ENCODE measurements around the gene ABCC11. TPM values are rescaled to one million over a fixed set of nuclear protein-coding genes. Genes with fewer than 3 reads are reported as not detected.

The ABCC11 gene
- total RNA-seq (ENCODE audit: low replicate concordance), result 0.09 TPM in 1 of 2 replicates, not detected in the other

DNA sequence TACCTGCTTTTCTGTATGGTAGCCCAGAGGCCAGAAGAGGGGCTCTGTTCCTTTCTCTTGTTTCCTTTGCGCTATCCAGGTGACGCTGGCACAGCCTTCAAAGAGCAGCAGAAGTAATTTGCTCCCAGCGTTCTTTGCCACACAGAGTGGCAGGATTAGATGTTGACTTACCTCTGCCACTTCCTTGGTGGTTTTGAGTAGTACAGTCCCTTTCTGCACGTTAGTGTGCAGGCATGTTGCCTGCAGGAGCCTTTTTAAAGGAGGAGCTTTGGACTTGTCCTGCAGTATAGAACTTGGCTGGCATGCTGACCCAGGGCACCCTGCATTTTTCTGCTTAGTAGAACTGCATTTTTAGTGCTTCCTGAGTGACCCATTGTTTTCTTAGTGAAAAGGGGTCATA, at the start of gene ABCC11:
TSS of gene ABCC11 (minus strand) at position 229 of the 400 bp plus-strand sequence. CDS start 15,618 bp downstream, outside the sequence.
- Histone ChIP-seq H3K4me1 (peaks cover 6% of the 10 kb centered on the region), H2AFZ (replicated peaks) (no peak within 1 kb of the TSS), H3K27ac (no peak within 1 kb of the TSS), H3K9ac (no peak within 1 kb of the TSS), H3F3A (ENCODE audit: low read depth) (peaks cover 4% of the 10 kb centered on the region), H3K79me2 (ENCODE audit: low read depth) (peaks cover 57% of the 10 kb centered on the region), H3K27me3 (no peaks in the 10 kb centered on the region), H4K20me1 (ENCODE audit: low read depth) (peaks cover 20% of the 10 kb centered on the region), H3K4me2 (no peak within 1 kb of the TSS), H3K4me3 (no peak within 1 kb of the TSS), H3K36me3 (no peaks in the 10 kb centered on the region), H3K9me3 (ENCODE audit: low read depth) (no peaks in the 10 kb centered on the region)
- TF ChIP-seq CTCF (IDR thresholded peaks at IDR 0.05) (no peak), EZH2 (IDR thresholded peaks at IDR 0.05) (no peak), EZH2phosphoT487 (IDR thresholded peaks at IDR 0.05) (no peak)
- Mint-ChIP-seq H3K27me3 (ENCODE audit: insufficient read depth, low read depth) (no peaks in the 10 kb centered on the region), H3K27ac (no peak within 1 kb of the TSS), H3K4me1 (peaks cover 14% of the 10 kb centered on the region), H3K36me3 (no peaks in the 10 kb centered on the region), H3K9me3 (no peaks in the 10 kb centered on the region), H3K4me3 (no peak within 1 kb of the TSS)
- DNase-seq (ENCODE audit: low spot score), result no peak

DNA sequence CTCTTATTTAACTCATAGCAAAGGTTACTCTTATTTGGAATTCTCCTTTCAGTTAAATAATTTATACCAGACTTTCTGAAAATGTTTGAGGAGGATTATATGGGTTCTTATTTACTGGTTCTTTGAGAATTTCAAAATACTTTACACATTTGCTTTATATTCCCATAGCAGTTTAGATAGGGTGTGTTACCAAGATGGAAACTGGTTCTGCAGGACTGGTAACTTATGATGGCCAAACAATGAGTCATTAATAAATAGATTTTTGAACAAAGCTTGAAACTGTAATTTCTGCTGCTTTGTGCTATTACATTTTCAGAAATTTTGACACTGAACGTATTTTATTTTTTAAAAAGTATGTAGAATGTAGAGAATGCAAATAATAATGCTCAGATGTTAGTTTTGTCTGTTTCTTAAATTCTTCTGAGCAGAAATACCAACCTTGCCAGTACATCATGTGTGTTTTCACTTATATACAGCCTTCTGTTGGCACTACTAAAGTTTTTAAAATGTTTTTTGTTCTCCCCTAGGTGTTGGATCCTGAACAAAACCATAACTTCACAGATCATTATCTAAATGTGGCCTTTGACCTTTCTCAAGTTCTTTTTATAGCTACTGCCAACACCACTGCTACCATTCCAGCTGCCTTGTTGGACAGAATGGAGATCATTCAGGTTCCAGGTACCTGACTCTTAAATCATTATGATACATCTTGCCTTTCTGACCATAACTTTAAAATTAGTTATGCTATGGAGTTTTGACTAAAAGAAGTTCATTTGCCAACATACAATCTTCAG, 48.3 kb upstream of the ABCC11 start:
- H3K27me3 ChIP-seq, result no peaks in the 10 kb centered on the region
- H2AFZ ChIP-seq (replicated peaks), result no peak overlapping the region
- H3K9me3 ChIP-seq (ENCODE audit: low read depth), result no peaks in the 10 kb centered on the region
- H3K4me1 ChIP-seq, result no peaks in the 10 kb centered on the region
- Mint-ChIP-seq H3K36me3 (peaks cover 15% of the 10 kb centered on the region), H3K27me3 (ENCODE audit: insufficient read depth, low read depth) (no peaks in the 10 kb centered on the region), H3K9me3 (no peaks in the 10 kb centered on the region), H3K4me1 (no peaks in the 10 kb centered on the region), H3K27ac (no peak overlapping the region), H3K4me3 (no peak overlapping the region)
- no peak overlapping the region for H3K27ac ChIP-seq
- H3K9ac ChIP-seq, result no peak overlapping the region
- no peaks in the 10 kb centered on the region for H4K20me1 ChIP-seq (ENCODE audit: low read depth)
- H3K4me3 ChIP-seq, result no peak overlapping the region
- no peak for TF ChIP-seq CTCF (IDR thresholded peaks at IDR 0.05)
- no peak for TF ChIP-seq EZH2phosphoT487 (IDR thresholded peaks at IDR 0.05)
- TF ChIP-seq EZH2 (IDR thresholded peaks at IDR 0.05), result no peak
- no peaks in the 10 kb centered on the region for H3K36me3 ChIP-seq
- H3F3A ChIP-seq (ENCODE audit: low read depth), result no peaks in the 10 kb centered on the region
- no peaks in the 10 kb centered on the region for H3K79me2 ChIP-seq (ENCODE audit: low read depth)
- H3K4me2 ChIP-seq, result no peak overlapping the region
- DNase-seq (ENCODE audit: low spot score), result no peak

DNA sequence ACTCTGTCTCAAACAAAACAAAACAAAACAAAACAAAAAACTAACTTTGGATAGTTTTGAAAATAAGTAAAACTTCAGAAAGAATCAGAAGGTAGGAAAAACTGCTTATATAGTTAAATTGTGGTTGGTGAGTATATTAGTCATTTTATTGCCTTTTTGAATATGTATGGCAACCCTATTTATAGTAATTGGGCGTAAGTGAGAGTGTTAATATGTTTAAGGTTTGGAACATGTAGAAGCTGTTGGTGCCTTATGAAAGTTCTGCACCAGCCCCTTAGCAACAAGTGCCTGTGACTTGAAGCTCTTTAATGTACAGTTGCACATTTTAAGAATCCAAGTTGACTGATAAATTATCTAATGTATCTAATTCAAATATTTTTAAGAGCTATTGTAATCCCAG, 47.4 kb upstream of the ABCC11 start:
- no peaks in the 10 kb centered on the region for H3K27me3 Mint-ChIP-seq (ENCODE audit: insufficient read depth, low read depth)
- TF ChIP-seq CTCF (IDR thresholded peaks at IDR 0.05) (no peak), EZH2 (IDR thresholded peaks at IDR 0.05) (no peak), EZH2phosphoT487 (IDR thresholded peaks at IDR 0.05) (no peak)
- no peak overlapping the region for H3K4me3 ChIP-seq
- no peaks in the 10 kb centered on the region for H3K79me2 ChIP-seq (ENCODE audit: low read depth)
- no peaks in the 10 kb centered on the region for H3K9me3 ChIP-seq (ENCODE audit: low read depth)
- H3K4me1 Mint-ChIP-seq, result no peaks in the 10 kb centered on the region
- H3K27me3 ChIP-seq, result no peaks in the 10 kb centered on the region
- no peaks in the 10 kb centered on the region for H4K20me1 ChIP-seq (ENCODE audit: low read depth)
- H3K4me1 ChIP-seq, result no peaks in the 10 kb centered on the region
- no peaks in the 10 kb centered on the region for H3K36me3 ChIP-seq
- H3F3A ChIP-seq (ENCODE audit: low read depth), result no peaks in the 10 kb centered on the region
- H3K27ac Mint-ChIP-seq, result no peak overlapping the region
- H3K9ac ChIP-seq, result no peak overlapping the region
- H3K4me2 ChIP-seq, result no peak overlapping the region
- DNase-seq (ENCODE audit: low spot score), result no peak
- no peaks in the 10 kb centered on the region for H3K9me3 Mint-ChIP-seq
- no peak overlapping the region for H3K4me3 Mint-ChIP-seq
- no peak overlapping the region for H2AFZ ChIP-seq (replicated peaks)
- peaks cover 16% of the 10 kb centered on the region for H3K36me3 Mint-ChIP-seq
- H3K27ac ChIP-seq, result no peak overlapping the region

All from neural progenitor cell (in vitro differentiated cells).